PFSK-1 (cell line): ENCODE measurements around the gene ADORA2B.

Source experiments
- FOXP2 ChIP-seq: optimal IDR thresholded peaks from 2 replicates; pipeline ENCODE3; 2011; ENCODE audit warnings: borderline replicate concordance, control low read depth, inconsistent platforms; ENCODE audit not compliant: insufficient read depth; ENCODE audit errors: extremely low read length, extremely low read depth
- POLR2AphosphoS5 ChIP-seq: IDR thresholded peaks from 2 replicates; pipeline ENCODE4 v1.6.1; 2012; ENCODE audit warnings: low read depth, mild to moderate bottlenecking, control low read depth, low read length, moderate library complexity
- SIN3A ChIP-seq: IDR thresholded peaks from 2 replicates; pipeline ENCODE4 v1.6.1; 2012; ENCODE audit warnings: mild to moderate bottlenecking, low read length, moderate library complexity, borderline replicate concordance; ENCODE audit not compliant: insufficient read depth
- TAF1 ChIP-seq: IDR thresholded peaks from 2 replicates; pipeline ENCODE4 v1.6.1; 2012; ENCODE audit warnings: low read length, control low read depth, borderline replicate concordance; ENCODE audit not compliant: insufficient read depth
- TF ChIP-seq, protein P1 (sequence below), 2 experiments: IDR thresholded peaks; 2 replicates each; pipeline versions ENCODE4 v1.6.1 to v1.8.0; 2011 to 2012; ENCODE audit warnings: low read depth in 2 of 2, low read length in 2 of 2, control low read depth in 1 of 2, inconsistent platforms in 1 of 2, mild to moderate bottlenecking in 1 of 2, moderate library complexity in 1 of 2; ENCODE audit not compliant: insufficient read depth in 1 of 2

Gene ADORA2B

DNA sequence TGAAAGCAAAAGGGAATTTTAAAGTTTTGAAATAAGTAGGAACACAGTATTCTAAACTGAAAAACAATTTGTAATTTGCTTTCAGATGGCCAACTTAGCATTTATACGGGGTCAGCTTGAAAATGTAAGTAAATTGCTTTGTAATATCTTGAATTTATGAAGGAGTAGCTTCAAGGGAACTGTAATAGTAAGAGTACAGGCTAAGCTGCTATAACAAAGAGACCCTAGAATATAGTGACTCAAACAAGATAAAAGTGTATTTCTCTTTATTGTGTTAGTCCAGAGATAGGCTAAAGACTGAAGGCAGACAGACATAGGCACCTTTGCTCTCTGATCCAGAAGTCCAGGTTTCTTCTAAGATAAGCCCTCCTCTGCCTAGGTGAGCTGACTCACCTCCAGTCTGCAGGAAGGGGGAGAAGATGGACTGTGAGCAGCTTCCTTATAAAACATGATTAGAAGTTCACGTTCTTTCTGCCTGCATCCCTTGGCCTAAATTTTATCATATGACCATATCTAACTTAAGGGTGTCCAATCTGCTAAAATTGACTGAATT lies 57.9 kb downstream of the ADORA2B start:
- no peak for TF ChIP-seq POLR2AphosphoS5
- TF ChIP-seq, protein P1, sequence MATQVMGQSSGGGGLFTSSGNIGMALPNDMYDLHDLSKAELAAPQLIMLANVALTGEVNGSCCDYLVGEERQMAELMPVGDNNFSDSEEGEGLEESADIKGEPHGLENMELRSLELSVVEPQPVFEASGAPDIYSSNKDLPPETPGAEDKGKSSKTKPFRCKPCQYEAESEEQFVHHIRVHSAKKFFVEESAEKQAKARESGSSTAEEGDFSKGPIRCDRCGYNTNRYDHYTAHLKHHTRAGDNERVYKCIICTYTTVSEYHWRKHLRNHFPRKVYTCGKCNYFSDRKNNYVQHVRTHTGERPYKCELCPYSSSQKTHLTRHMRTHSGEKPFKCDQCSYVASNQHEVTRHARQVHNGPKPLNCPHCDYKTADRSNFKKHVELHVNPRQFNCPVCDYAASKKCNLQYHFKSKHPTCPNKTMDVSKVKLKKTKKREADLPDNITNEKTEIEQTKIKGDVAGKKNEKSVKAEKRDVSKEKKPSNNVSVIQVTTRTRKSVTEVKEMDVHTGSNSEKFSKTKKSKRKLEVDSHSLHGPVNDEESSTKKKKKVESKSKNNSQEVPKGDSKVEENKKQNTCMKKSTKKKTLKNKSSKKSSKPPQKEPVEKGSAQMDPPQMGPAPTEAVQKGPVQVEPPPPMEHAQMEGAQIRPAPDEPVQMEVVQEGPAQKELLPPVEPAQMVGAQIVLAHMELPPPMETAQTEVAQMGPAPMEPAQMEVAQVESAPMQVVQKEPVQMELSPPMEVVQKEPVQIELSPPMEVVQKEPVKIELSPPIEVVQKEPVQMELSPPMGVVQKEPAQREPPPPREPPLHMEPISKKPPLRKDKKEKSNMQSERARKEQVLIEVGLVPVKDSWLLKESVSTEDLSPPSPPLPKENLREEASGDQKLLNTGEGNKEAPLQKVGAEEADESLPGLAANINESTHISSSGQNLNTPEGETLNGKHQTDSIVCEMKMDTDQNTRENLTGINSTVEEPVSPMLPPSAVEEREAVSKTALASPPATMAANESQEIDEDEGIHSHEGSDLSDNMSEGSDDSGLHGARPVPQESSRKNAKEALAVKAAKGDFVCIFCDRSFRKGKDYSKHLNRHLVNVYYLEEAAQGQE (IDR thresholded peaks at IDR 0.05; ENCODE audit: insufficient read depth in 1 of 2, low read depth in 2 of 2, low read length in 2 of 2): no peak
- no peak for TF ChIP-seq SIN3A
- TF ChIP-seq FOXP2: no peak
- TF ChIP-seq TAF1: no peak

DNA sequence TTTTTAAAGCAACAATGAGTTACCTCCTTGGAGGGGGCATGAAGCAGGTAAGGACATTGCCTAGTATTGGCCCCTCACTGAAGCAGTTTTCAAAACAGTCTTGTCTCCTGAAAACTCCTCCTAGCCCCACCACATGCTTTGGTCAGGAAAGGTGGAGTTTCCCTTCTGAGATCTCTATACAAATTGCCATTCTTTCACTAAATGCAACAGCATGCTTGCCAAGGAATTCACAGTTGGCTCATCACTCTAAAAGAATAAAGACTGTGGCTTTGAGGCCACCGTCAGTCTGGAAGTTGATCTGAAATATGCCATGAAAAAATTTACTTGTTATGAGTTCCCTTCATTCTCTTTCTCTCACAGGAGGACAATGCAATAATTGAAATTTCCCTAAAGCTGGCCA lies 58.9 kb downstream of the ADORA2B start:
- no peak for TF ChIP-seq POLR2AphosphoS5
- TF ChIP-seq, protein P1 (IDR thresholded peaks at IDR 0.05; ENCODE audit: insufficient read depth in 1 of 2, low read depth in 2 of 2, low read length in 2 of 2): no peak
- TF ChIP-seq SIN3A: no peak
- TF ChIP-seq TAF1: no peak
- no peak for TF ChIP-seq FOXP2

DNA sequence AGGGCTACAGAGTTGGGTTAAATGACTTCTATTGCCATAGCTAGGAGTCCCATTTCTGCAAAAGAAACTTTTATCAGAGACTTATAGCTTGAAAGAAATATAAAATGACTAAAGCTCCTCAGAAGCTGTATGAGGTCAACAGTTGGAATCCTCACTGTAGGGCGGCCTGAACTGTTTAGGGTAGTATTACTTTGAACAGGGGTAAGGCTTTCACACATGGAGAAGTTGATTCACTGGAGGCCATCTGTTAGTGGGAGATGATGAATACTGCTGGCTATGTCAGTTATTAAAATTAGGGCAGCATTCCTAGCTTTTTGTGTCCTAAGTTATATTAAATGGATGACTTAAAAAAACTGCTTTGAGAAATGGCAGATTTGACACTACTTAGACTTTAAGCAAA lies 60.7 kb downstream of the ADORA2B start:
- TF ChIP-seq TAF1 (no peak), SIN3A (no peak), POLR2AphosphoS5 (no peak), FOXP2 (no peak)
- TF ChIP-seq, protein P1 (IDR thresholded peaks at IDR 0.05; ENCODE audit: insufficient read depth in 1 of 2, low read depth in 2 of 2, low read length in 2 of 2): no peak

DNA sequence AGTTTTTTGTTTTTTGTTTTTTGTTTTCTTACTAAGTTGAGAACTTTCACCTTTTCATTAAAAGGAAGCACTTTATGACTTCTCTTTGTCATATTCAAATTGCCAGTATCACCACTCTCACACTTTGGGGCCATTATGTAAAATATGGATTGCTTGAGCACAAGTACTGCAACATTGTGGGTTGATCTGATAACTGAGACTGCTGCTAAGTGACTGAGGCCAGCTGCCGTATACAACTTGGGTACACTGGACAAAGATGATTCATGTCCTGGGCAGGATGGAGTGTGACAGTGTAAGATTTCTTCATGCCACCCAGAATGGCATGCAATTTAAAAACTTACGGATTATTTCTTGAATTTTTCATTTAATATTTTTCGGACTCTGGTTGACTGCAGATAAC lies 62.5 kb downstream of the ADORA2B start:
- TF ChIP-seq, protein P1 (IDR thresholded peaks at IDR 0.05; ENCODE audit: insufficient read depth in 1 of 2, low read depth in 2 of 2, low read length in 2 of 2): no peak
- TF ChIP-seq FOXP2 (no peak), TAF1 (no peak), SIN3A (no peak), POLR2AphosphoS5 (no peak)
